DOHH2 (cell line): ENCODE results near the gene RASSF7.

Source experiments
- H3F3A ChIP-seq: fragments of 200-600 bp; sonication (generic), shearing (Covaris generic); 2 replicates; pipeline ENCODE4 v1.6.0; 2016; ENCODE audit warnings: antibody characterized with exemption, mild to moderate bottlenecking; ENCODE audit not compliant: control insufficient read depth, insufficient read depth
- H3K27ac ChIP-seq: fragments of 200-600 bp; sonication (generic); 2 replicates; pipeline ENCODE4 v1.5.1; 2014; ENCODE audit warnings: low read depth, mild to moderate bottlenecking, low read length, moderate library complexity
- H3K27me3 ChIP-seq: fragments of 200-600 bp; sonication (generic); 2 replicates; pipeline ENCODE4 v1.6.1; 2014; ENCODE audit warnings: mild to moderate bottlenecking, low read length, mixed read lengths; ENCODE audit not compliant: control insufficient read depth
- H3K36me3 ChIP-seq: fragments of 200-600 bp; sonication (generic); 2 replicates; pipeline ENCODE4 v1.6.1; 2014; ENCODE audit warnings: mild to moderate bottlenecking, low read length, moderate library complexity, mixed read lengths; ENCODE audit not compliant: control insufficient read depth
- H3K4me1 ChIP-seq: fragments of 200-600 bp; sonication (generic); 2 replicates; pipeline ENCODE4 v1.6.1; 2014; ENCODE audit warnings: mild to moderate bottlenecking, low read length, mixed read lengths; ENCODE audit not compliant: control insufficient read depth
- H3K4me2 ChIP-seq: fragments of 200-600 bp; sonication (generic); 2 replicates; pipeline ENCODE4 v1.6.0; 2014; ENCODE audit warnings: mild to moderate bottlenecking, low read length, moderate library complexity
- H3K4me3 ChIP-seq: fragments of 200-600 bp; sonication (generic); 2 replicates; pipeline ENCODE4 v1.5.1; 2014; ENCODE audit warnings: mild to moderate bottlenecking, low read length, mixed read lengths
- H3K79me2 ChIP-seq: fragments of 200-600 bp; sonication (generic); 2 replicates; pipeline ENCODE4 v1.6.1; 2014; ENCODE audit warnings: mild to moderate bottlenecking, low read length, mixed read lengths; ENCODE audit not compliant: control insufficient read depth
- H3K9me2 ChIP-seq: fragments of 200-600 bp; sonication (generic); replicated peaks from 2 replicates; pipeline ENCODE4 v1.6.1; 2014; ENCODE audit warnings: mild to moderate bottlenecking, low read length, mixed read lengths; ENCODE audit not compliant: control insufficient read depth
- H3K9me3 ChIP-seq: fragments of 200-600 bp; sonication (generic); 2 replicates; pipeline ENCODE4 v1.6.1; 2014; ENCODE audit warnings: antibody characterized with exemption, low read length, mixed read lengths; ENCODE audit not compliant: control insufficient read depth, insufficient read depth
- H4K20me1 ChIP-seq: fragments of 200-600 bp; sonication (generic); 2 replicates; pipeline ENCODE4 v1.6.0; 2014; ENCODE audit warnings: low read depth, mild to moderate bottlenecking, antibody characterized with exemption, low read length, moderate library complexity; ENCODE audit not compliant: control insufficient read depth, insufficient read depth
- EZH2phosphoT487 ChIP-seq: fragments of 200-600 bp; sonication (generic); IDR thresholded peaks from 2 replicates; pipeline ENCODE4 v1.6.1; 2017; ENCODE audit warnings: borderline replicate concordance, mild to moderate bottlenecking, antibody characterized with exemption, low read length, moderate library complexity, mixed read lengths
- TF ChIP-seq, protein P1 (sequence below): fragments of 200-600 bp; sonication (generic); IDR thresholded peaks from one replicate; pipeline ENCODE4 v1.5.1; 2014; ENCODE audit warnings: antibody characterized with exemption, mild to moderate bottlenecking, low read depth, low read length; ENCODE audit not compliant: poor library complexity, severe bottlenecking

Gene RASSF7

DNA sequence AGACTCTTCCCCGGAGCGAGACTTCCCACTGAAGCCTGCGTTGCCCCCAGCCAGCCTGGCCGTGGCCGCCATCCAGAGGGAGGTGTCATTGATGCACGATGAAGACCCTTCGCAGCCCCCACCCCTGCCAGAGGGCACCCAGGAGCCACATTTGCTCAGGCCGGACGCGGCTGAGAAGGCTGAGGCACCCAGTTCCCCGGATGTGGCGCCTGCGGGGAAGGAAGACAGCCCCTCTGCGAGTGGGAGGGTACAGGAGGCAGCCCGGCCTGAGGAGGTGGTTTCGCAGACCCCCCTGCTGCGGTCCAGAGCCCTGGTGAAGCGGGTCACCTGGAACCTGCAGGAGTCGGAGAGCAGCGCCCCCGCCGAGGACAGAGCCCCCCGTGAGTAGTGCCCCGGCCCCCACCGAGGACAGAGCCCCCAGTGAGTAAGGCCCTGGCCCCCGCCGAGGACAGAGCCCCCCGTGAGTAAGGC is 48.6 kb downstream of the RASSF7 start:
- no peak overlapping the region for H3K27ac ChIP-seq
- no peaks in the 10 kb centered on the region for H3K27me3 ChIP-seq
- peaks cover 6% of the 10 kb centered on the region; the same call in 1 of the 2 replicates for H3F3A ChIP-seq
- peaks cover 85% of the 10 kb centered on the region for H3K36me3 ChIP-seq
- peaks cover 12% of the 10 kb centered on the region for H3K4me1 ChIP-seq
- H3K4me3 ChIP-seq = no peak overlapping the region
- H3K9me2 ChIP-seq = no peaks in the 10 kb centered on the region
- no peaks in the 10 kb centered on the region for H3K9me3 ChIP-seq
- peaks cover 11% of the 10 kb centered on the region for H4K20me1 ChIP-seq
- no peak overlapping the region for H3K4me2 ChIP-seq
- H3K79me2 ChIP-seq = no peaks in the 10 kb centered on the region; the same call in none of the 2 replicates
- no peak for TF ChIP-seq EZH2phosphoT487
- TF ChIP-seq, protein P1, sequence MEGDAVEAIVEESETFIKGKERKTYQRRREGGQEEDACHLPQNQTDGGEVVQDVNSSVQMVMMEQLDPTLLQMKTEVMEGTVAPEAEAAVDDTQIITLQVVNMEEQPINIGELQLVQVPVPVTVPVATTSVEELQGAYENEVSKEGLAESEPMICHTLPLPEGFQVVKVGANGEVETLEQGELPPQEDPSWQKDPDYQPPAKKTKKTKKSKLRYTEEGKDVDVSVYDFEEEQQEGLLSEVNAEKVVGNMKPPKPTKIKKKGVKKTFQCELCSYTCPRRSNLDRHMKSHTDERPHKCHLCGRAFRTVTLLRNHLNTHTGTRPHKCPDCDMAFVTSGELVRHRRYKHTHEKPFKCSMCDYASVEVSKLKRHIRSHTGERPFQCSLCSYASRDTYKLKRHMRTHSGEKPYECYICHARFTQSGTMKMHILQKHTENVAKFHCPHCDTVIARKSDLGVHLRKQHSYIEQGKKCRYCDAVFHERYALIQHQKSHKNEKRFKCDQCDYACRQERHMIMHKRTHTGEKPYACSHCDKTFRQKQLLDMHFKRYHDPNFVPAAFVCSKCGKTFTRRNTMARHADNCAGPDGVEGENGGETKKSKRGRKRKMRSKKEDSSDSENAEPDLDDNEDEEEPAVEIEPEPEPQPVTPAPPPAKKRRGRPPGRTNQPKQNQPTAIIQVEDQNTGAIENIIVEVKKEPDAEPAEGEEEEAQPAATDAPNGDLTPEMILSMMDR = no peak

DNA sequence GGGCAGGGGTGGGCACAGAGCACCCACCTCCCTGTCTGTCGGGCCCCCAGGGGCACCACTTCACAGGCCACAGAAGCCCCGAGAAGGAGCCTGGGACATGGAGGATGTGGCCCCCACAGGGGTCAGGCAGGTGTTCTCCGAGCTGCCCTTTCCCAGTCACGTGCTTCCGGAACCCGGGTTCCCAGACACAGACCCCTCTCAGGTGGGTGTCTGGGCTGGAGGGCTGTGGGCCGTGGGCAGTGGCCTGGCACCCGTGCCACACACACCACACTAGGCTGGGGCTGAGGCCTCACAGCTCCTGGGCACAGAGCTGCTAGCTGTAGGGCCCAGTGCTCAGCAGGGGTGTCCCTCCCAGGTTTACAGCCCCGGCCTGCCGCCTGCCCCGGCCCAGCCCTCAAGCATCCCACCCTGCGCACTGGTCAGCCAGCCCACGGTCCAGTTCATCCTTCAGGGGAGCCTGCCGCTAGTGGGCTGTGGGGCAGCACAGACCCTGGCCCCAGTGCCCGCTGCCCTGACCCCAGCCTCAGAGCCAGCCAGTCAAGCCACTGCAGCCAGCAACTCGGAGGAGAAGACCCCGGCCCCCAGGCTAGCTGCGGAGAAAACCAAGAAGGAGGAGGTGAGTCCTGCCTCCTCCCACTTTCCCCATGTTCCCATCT is 49.5 kb downstream of the RASSF7 start:
- Histone ChIP-seq H3K9me3 (no peaks in the 10 kb centered on the region), H3K9me2 (no peaks in the 10 kb centered on the region), H4K20me1 (peaks cover 11% of the 10 kb centered on the region), H3K4me1 (peaks cover 20% of the 10 kb centered on the region), H3K36me3 (peaks cover 81% of the 10 kb centered on the region), H3K4me3 (no peak overlapping the region), H3K27me3 (no peaks in the 10 kb centered on the region), H3K4me2 (no peak overlapping the region), H3K27ac (no peak overlapping the region), H3F3A (peaks cover 6% of the 10 kb centered on the region; the same call in 1 of the 2 replicates), H3K79me2 (no peaks in the 10 kb centered on the region; the same call in none of the 2 replicates)
- no peak for TF ChIP-seq EZH2phosphoT487
- TF ChIP-seq, protein P1 = no peak

- Histone ChIP-seq H3K9me2 (no peaks in the 10 kb centered on the region), H3K36me3 (peaks cover 70% of the 10 kb centered on the region), H3K27ac (no peak overlapping the region), H3K4me3 (no peak overlapping the region), H3K79me2 (no peaks in the 10 kb centered on the region; the same call in none of the 2 replicates), H3K27me3 (no peaks in the 10 kb centered on the region), H4K20me1 (peaks cover 11% of the 10 kb centered on the region), H3K4me2 (no peak overlapping the region), H3K9me3 (no peaks in the 10 kb centered on the region), H3F3A (peaks cover 9% of the 10 kb centered on the region; the same call in 1 of the 2 replicates), H3K4me1 (peaks cover 27% of the 10 kb centered on the region)
- TF ChIP-seq, protein P1 = no peak
- no peak for TF ChIP-seq EZH2phosphoT487
Measured at GRCh38 chr11:611001-611996, 50.5 kb downstream of the RASSF7 start.
